A549 (cell line): ENCODE data around the gene RFT1. TPM values are rescaled to one million over a fixed set of nuclear protein-coding genes. Genes with fewer than 3 reads are reported as not detected.

Source experiments
- ATAC-seq, 2 experiments: fragments of 200-7000 bp in 1 of 2; fragments of >200 bp in 1 of 2; cut with Nextera tagmentation in 1 of 2; cut with Tn5 transposase in 1 of 2; 3 replicates each; pipeline versions ENCODE4 v1.8.0 to v1.9.1; 2018 to 2020; ENCODE audit warnings: mild to moderate bottlenecking in 1 of 2, moderate library complexity in 1 of 2
- CTCF ChIA-PET: fragments of 300-600 bp; sonication (Branson Sonifier 250); formaldehyde crosslinking; extraction: SDS; loops from one replicate; lab custom pipeline; 2021; ENCODE audit warnings: antibody characterized with exemption, inconsistent platforms; lab: Yijun Ruan, JAX
- POLR2A ChIA-PET: fragments of 350-600 bp; formaldehyde crosslinking; extraction: SDS; loops from one replicate; lab custom pipeline; 2021; ENCODE audit warnings: antibody characterized with exemption, inconsistent platforms; lab: Yijun Ruan, JAX
- DNase-seq, 2 experiments: peaks; one replicate each; pipeline versions ENCODE4 v3.0.0 to v3.0.0-alpha.2; 2011 to 2016; ENCODE audit warnings: low read depth in 1 of 2, low spot score in 1 of 2
- FAIRE-seq: peaks from 2 replicates; lab custom pipeline; 2011; peaks lifted over from hg19 to GRCh38; lab: Jason Lieb, UNC
- H3K27ac ChIP-seq, 2 experiments: fragments of >200 bp; sonication (Bioruptor Twin); formaldehyde crosslinking; 3 replicates each; pipeline ENCODE4 v1.5.1; 2016 to 2017
- H3K4me1 ChIP-seq: fragments of >200 bp; sonication (Bioruptor Twin); formaldehyde crosslinking; 3 replicates; pipeline ENCODE4 v1.6.1; 2016
- H3K4me2 ChIP-seq: fragments of >200 bp; sonication (Bioruptor Twin); formaldehyde crosslinking; 3 replicates; pipeline ENCODE4 v1.6.1; 2016
- H3K4me3 ChIP-seq: fragments of >200 bp; sonication (Bioruptor Twin); formaldehyde crosslinking; 3 replicates; pipeline ENCODE4 v1.5.1; 2016
- H3K9me3 ChIP-seq: fragments of >200 bp; sonication (Bioruptor Twin); formaldehyde crosslinking; 3 replicates; pipeline ENCODE4 v1.6.1; 2016
- CHD2 ChIP-seq: fragments of 150-350 bp; IDR thresholded peaks from 2 replicates; pipeline ENCODE4 v1.6.1; 2014; ENCODE audit warnings: low read length; ENCODE audit not compliant: partially characterized antibody
- CHD4 ChIP-seq: fragments of 200-600 bp; sonication (generic); IDR thresholded peaks from 2 replicates; pipeline ENCODE4 v1.6.1; 2016; ENCODE audit warnings: antibody characterized with exemption, mild to moderate bottlenecking, borderline replicate concordance
- EHMT2 ChIP-seq: fragments of 200-600 bp; sonication (generic); IDR thresholded peaks from 2 replicates; pipeline ENCODE4 v1.6.1; 2016; ENCODE audit warnings: antibody characterized with exemption, low read depth, mild to moderate bottlenecking, moderate library complexity
- EP300 ChIP-seq, 2 experiments: fragments of >200 bp; sonication (Bioruptor Twin); formaldehyde crosslinking; IDR thresholded peaks; 2 replicates in 1 of 2; 3 replicates in 1 of 2; pipeline ENCODE4 v1.6.1; 2016 to 2017
- FOSL2 ChIP-seq, 2 experiments: fragments of 450-650 bp in 1 of 2; fragments of >200 bp in 1 of 2; sonication (Bioruptor Twin) in 1 of 2; formaldehyde crosslinking; IDR thresholded peaks; 2 replicates each; pipeline versions ENCODE4 v1.5.0 to v1.6.1; 2016 to 2020; ENCODE audit warnings: mild to moderate bottlenecking in 1 of 2, moderate library complexity in 1 of 2
- FOXS1 ChIP-seq: fragments of 250-450 bp; sonication (Bioruptor Pico); IDR thresholded peaks from 2 replicates; pipeline ENCODE4 v1.5.0; 2020; ENCODE audit warnings: mild to moderate bottlenecking, moderate library complexity
- GATA3 ChIP-seq: IDR thresholded peaks from 2 replicates; pipeline ENCODE4 v1.6.1; 2012; ENCODE audit warnings: borderline replicate concordance
- HES2 ChIP-seq: fragments of >200 bp; sonication (Bioruptor Twin); formaldehyde crosslinking; IDR thresholded peaks from 2 replicates; pipeline ENCODE4 v1.6.1; 2016
- HOXA7 ChIP-seq: fragments of 250-450 bp; sonication (Bioruptor Pico); IDR thresholded peaks from 2 replicates; pipeline ENCODE4 v1.5.0; 2020; ENCODE audit warnings: mild to moderate bottlenecking, moderate library complexity
- HOXB13 ChIP-seq: fragments of 250-450 bp; sonication (Bioruptor Pico); IDR thresholded peaks from 2 replicates; pipeline ENCODE4 v1.5.0; 2020; ENCODE audit warnings: low read depth, mild to moderate bottlenecking, moderate library complexity
- HOXB5 ChIP-seq: fragments of 250-450 bp; sonication (Bioruptor Pico); IDR thresholded peaks from 2 replicates; pipeline ENCODE4 v1.5.0; 2020; ENCODE audit warnings: mild to moderate bottlenecking, moderate library complexity
- KDM1A ChIP-seq: fragments of 200-600 bp; sonication (generic); IDR thresholded peaks from 2 replicates; pipeline ENCODE4 v1.6.1; 2016; ENCODE audit warnings: low read depth, mild to moderate bottlenecking
- KDM5A ChIP-seq: fragments of 200-600 bp; sonication (generic); IDR thresholded peaks from 2 replicates; pipeline ENCODE4 v1.6.1; 2016; ENCODE audit warnings: antibody characterized with exemption, mild to moderate bottlenecking
- MAX ChIP-seq: IDR thresholded peaks from 2 replicates; pipeline ENCODE4 v1.6.1; 2012
- NFE2L2 ChIP-seq: fragments of 150-350 bp; conservative IDR thresholded peaks from 2 replicates; pipeline ENCODE4 v1.6.1; 2014; ENCODE audit warnings: low read length
- NPAS2 ChIP-seq: fragments of 250-450 bp; sonication (Bioruptor Pico); IDR thresholded peaks from 2 replicates; pipeline ENCODE4 v1.8.0; 2022; ENCODE audit warnings: mild to moderate bottlenecking, moderate library complexity, borderline replicate concordance
- POLR2A ChIP-seq: IDR thresholded peaks from 2 replicates; pipeline ENCODE4 v1.6.1; 2012; ENCODE audit warnings: mild to moderate bottlenecking, low read length
- REST ChIP-seq: fragments of 200-600 bp; sonication (generic); IDR thresholded peaks from 2 replicates; pipeline ENCODE4 v1.6.1; 2016; ENCODE audit warnings: antibody characterized with exemption, mild to moderate bottlenecking, moderate library complexity
- RFX5 ChIP-seq: fragments of 450-650 bp; IDR thresholded peaks from 2 replicates; pipeline ENCODE4 v1.7.1; 2014; ENCODE audit warnings: antibody characterized with exemption, mild to moderate bottlenecking, moderate library complexity
- SMC3 ChIP-seq: fragments of >200 bp; sonication (Bioruptor Twin); formaldehyde crosslinking; IDR thresholded peaks from 3 replicates; pipeline ENCODE4 v1.6.1; 2018; ENCODE audit warnings: inconsistent platforms
- TFCP2L1 ChIP-seq: fragments of 250-450 bp; sonication (Bioruptor Pico); IDR thresholded peaks from 2 replicates; pipeline ENCODE4 v1.5.0; 2021; ENCODE audit warnings: mild to moderate bottlenecking
- ZNF302 ChIP-seq: fragments of 250-450 bp; sonication (Bioruptor Pico); IDR thresholded peaks from 2 replicates; pipeline ENCODE4 v1.9.0; 2021; ENCODE audit warnings: inconsistent platforms, mild to moderate bottlenecking, moderate library complexity
- WGBS: methylation state at CpG from one replicate; pipeline ENCODE4 v1.1.6; 2017; ENCODE audit errors: missing lambda C conversion rate; 5-methylcytosine and 5-hydroxymethylcytosine counted together
- polyA plus RNA-seq, 4 experiments: library from polyadenylated mRNA; depleted of rRNA in 3 of 4; stranded (reverse); fragments of >200 nt; fragmentation: RNase III in 1 of 4; extraction: RNeasy Plus Mini Kit Qiagen cat#74134 plus additional on column Dnase treatment in 1 of 4; gene quantifications; 2 replicates in 3 of 4; 3 replicates in 1 of 4; pipeline ENCODE4 v1.2.3, GENCODE V29; 2011 to 2017

Gene RFT1
- polyA plus RNA-seq, 2 of the 4 experiments (the other 2 are of a cell fraction): 15.6 to 33.6 TPM

DNA sequence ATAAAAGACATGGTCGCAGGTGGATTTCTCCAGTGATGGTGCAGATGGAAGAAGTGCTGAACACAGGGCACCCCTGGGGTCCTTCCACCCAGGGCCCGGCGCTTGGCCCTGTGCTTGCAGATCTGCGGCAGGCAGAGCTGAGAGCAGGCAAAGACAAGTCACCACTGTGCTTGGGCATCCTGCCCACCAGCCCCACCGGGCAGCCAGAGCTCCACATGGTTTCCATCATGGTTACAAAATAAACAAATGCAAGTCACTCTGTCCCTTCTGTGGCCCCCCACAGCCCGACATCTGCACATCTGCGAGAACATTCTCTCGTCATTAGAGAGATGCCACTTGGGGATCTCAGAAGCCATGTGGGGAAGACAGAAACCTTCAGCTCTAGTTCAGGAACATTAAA, 46.7 kb downstream of the RFT1 start:
- no peak for ATAC-seq
- WGBS: 90% methylated on average over 8 of the region's 8 CpGs

GRCh38 chr3:53082736-53083135, 47.5 kb downstream of the RFT1 start:
- TF ChIP-seq HOXB5 (CRISPR knock-in tag): no peak
- no peak for TF ChIP-seq FOXS1
- TF ChIP-seq, all 56 proteins: peak for 0
- ChIA-PET CTCF (interaction anchor here (1.0 to 2.2 kb wide), 2 partner anchors 10 to 58 kb away, joined by 3 to 11 read pairs; no protein-coding TSS in a partner anchor), POLR2A (no interaction called here)
- Histone ChIP-seq H3K4me2 (no peak overlapping the region), H3K4me1 (no peaks in the 10 kb centered on the region), H3K4me3 (no peak overlapping the region), H3K9me3 (no peaks in the 10 kb centered on the region), H3K27ac (no peak overlapping the region)
- ATAC-seq (no peak), FAIRE-seq (no peak), DNase-seq (no peak)
- 84% methylated on average over 7 of the region's 8 CpGs for WGBS

More for the DNA sequence above, 46.7 kb downstream of the RFT1 start:
- ChIA-PET CTCF (interaction anchor here (0.6 to 2.2 kb wide), 3 partner anchors 11 to 58 kb away, joined by 3 to 11 read pairs (median 3); no protein-coding TSS in a partner anchor), POLR2A (no interaction called here)
- DNase-seq: no peak
- H3K4me2 ChIP-seq: no peak overlapping the region
- H3K27ac ChIP-seq: no peak overlapping the region
- TF ChIP-seq FOSL2 (IDR thresholded peaks at IDR 0.05) (no peak), FOSL2 (CRISPR knock-in tag; IDR thresholded peaks at IDR 0.05) (no peak), KDM5A (no peak)
- H3K4me1 ChIP-seq: no peaks in the 10 kb centered on the region
- no peak for FAIRE-seq
- H3K4me3 ChIP-seq: no peak overlapping the region
- no peaks in the 10 kb centered on the region for H3K9me3 ChIP-seq

- H3K9me3 ChIP-seq: no peaks in the 10 kb centered on the region
- 91% methylated on average over 5 of the region's 5 CpGs for WGBS
- no peak overlapping the region for H3K4me2 ChIP-seq
- no peak for TF ChIP-seq POLR2A
- TF ChIP-seq RFX5: no peak
- no peak for TF ChIP-seq REST
- TF ChIP-seq EHMT2: no peak
- TF ChIP-seq EP300 (IDR thresholded peaks at IDR 0.05): no peak
- no peak for TF ChIP-seq KDM1A
- no peak for TF ChIP-seq NPAS2 (CRISPR knock-in tag)
- no peak for TF ChIP-seq MAX
- TF ChIP-seq TFCP2L1 (CRISPR knock-in tag): no peak
- TF ChIP-seq SMC3: no peak
- no peak for TF ChIP-seq ZNF302 (CRISPR knock-in tag)
- TF ChIP-seq CHD4: no peak
- TF ChIP-seq GATA3: no peak
- no peak for TF ChIP-seq HOXA7 (CRISPR knock-in tag)
- TF ChIP-seq HOXB5 (CRISPR knock-in tag): no peak
- no peak for TF ChIP-seq HOXB13 (CRISPR knock-in tag)
- TF ChIP-seq HES2: no peak
- no peak for TF ChIP-seq CHD2
- no peak for TF ChIP-seq NFE2L2
- DNase-seq: no peak
- CTCF ChIA-PET: no interaction called here
- no peak overlapping the region for H3K27ac ChIP-seq
- no peak for ATAC-seq
- no peaks in the 10 kb centered on the region for H3K4me1 ChIP-seq
- no peak for FAIRE-seq
- H3K4me3 ChIP-seq: no peak overlapping the region
- POLR2A ChIA-PET: no interaction called here
Observed at GRCh38 chr3:53081318-53081717, 48.9 kb downstream of the RFT1 start.
